Measurements from ENCODE around the gene TRAPPC10. TPM values are rescaled to one million over a fixed set of nuclear protein-coding genes. Genes with fewer than 3 reads are reported as not detected.

Gene TRAPPC10, protein sequence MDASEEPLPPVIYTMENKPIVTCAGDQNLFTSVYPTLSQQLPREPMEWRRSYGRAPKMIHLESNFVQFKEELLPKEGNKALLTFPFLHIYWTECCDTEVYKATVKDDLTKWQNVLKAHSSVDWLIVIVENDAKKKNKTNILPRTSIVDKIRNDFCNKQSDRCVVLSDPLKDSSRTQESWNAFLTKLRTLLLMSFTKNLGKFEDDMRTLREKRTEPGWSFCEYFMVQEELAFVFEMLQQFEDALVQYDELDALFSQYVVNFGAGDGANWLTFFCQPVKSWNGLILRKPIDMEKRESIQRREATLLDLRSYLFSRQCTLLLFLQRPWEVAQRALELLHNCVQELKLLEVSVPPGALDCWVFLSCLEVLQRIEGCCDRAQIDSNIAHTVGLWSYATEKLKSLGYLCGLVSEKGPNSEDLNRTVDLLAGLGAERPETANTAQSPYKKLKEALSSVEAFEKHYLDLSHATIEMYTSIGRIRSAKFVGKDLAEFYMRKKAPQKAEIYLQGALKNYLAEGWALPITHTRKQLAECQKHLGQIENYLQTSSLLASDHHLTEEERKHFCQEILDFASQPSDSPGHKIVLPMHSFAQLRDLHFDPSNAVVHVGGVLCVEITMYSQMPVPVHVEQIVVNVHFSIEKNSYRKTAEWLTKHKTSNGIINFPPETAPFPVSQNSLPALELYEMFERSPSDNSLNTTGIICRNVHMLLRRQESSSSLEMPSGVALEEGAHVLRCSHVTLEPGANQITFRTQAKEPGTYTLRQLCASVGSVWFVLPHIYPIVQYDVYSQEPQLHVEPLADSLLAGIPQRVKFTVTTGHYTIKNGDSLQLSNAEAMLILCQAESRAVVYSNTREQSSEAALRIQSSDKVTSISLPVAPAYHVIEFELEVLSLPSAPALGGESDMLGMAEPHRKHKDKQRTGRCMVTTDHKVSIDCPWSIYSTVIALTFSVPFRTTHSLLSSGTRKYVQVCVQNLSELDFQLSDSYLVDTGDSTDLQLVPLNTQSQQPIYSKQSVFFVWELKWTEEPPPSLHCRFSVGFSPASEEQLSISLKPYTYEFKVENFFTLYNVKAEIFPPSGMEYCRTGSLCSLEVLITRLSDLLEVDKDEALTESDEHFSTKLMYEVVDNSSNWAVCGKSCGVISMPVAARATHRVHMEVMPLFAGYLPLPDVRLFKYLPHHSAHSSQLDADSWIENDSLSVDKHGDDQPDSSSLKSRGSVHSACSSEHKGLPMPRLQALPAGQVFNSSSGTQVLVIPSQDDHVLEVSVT
- total RNA-seq: 100 to 1,000 TPM in 2 of 5 donors, 10 to 100 TPM in 3; 82.5 to 144 (median 92.2) TPM
- total RNA-seq (2013): 75.7 TPM
- 78.2 to 179 (median 137) reads per million in 29 experiments for total RNA-seq

DNA sequence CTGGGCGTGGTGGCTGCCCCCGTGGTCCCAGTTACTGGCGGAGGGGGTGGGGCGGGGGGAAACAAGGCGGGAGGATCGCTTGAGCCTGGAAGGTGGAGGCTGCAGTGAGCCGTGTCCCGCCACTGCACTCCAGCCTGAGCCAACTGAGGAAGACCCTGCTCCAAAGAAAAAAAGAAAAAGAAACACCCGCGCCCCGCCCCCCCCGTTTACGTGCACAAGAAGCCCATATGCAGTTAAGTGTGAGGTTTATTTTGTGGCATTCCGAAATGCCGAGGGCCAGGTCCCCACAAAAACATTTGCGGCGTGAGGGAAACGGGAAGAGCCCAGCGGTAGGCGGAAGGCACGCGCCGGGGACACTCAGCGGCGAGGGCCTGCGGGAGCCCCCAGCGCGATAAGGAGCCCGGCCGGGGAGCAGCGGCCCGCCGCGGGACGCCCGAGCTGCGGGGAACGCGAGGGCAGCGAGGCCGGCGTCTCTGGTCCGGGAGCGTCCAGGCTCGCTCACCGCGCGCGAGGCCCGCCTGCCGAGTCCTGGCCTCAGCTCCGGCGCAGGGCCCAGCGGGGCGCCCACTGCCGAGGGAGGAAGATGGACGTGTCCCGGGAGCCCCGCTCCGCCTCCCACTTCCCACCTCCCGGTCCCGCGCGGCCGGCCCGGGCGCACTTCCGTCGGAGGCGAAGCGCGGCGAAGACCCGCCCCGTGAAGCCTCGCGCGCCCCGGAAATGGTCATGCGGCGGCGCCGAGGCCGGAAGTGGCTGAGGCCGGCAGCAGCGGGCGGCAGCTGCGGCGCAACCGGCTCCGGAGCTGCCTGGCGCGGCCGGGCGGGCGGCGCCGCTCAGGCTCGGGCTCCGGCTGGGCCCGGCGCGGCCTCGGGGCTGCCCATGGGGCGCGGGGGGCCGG, at the start of gene TRAPPC10:
Gene TRAPPC10 (plus strand): TSS at position 731 of the 895 bp plus-strand sequence. CDS start 185 bp downstream, outside the sequence.
- H3K27me3 ChIP-seq (replicated peaks in 1 of 2; ENCODE audit: control insufficient read depth in 2 of 2, extremely low read depth in 1 of 2, insufficient read depth in 2 of 2, low read length in 1 of 2): no peaks in the 10 kb centered on the region
- Mint-ChIP-seq H3K27ac (peak within 1 kb of the TSS; percentile 94 to 96), H3K4me1 (peaks cover 44 to 52% (median 46%) of the 10 kb centered on the region in 3 donors), H3K36me3 (no peaks in the 10 kb centered on the region), H3K4me3 (peak within 1 kb of the TSS; percentile 92 to 96 (median 92)), H3K27me3 (no peaks in the 10 kb centered on the region), H3K9me3 (no peaks in the 10 kb centered on the region)
- peak within 1 kb of the TSS; percentile 81 for H3K27ac ChIP-seq (ENCODE audit: low read length)
- H3K9me3 ChIP-seq: no peaks in the 10 kb centered on the region
- CTCF ChIA-PET: no interaction called here
- DNase-seq: peak; percentile 29 to 88 (median 64)
- no peaks in the 10 kb centered on the region for H3K36me3 ChIP-seq (ENCODE audit: control insufficient read depth in 2 of 2, extremely low read depth in 1 of 2, insufficient read depth in 1 of 2, low read length in 1 of 2)
- H3K4me1 ChIP-seq (ENCODE audit: control insufficient read depth in 1 of 2, extremely low read depth in 1 of 2, insufficient read depth in 2 of 2, low read length in 2 of 2): peaks cover 9 to 34% of the 10 kb centered on the region in 2 experiments
- under 1% methylated on average over 94 of the region's 107 CpGs for WGBS (ENCODE audit: insufficient coverage)
- ATAC-seq (replicated peaks in 1 of 4): peak; percentile 72 to 79 (median 77)
- POLR2A ChIA-PET: interaction anchor here in 1 of 2 donors (0.6 kb wide), 1 partner anchor 45 kb away, joined by 12 read pairs; no protein-coding TSS in a partner anchor
- H3K4me3 ChIP-seq (ENCODE audit: control insufficient read depth in 1 of 2, extremely low read depth in 1 of 2, low read length in 1 of 2): peak within 1 kb of the TSS; percentile 74 to 91

DNA sequence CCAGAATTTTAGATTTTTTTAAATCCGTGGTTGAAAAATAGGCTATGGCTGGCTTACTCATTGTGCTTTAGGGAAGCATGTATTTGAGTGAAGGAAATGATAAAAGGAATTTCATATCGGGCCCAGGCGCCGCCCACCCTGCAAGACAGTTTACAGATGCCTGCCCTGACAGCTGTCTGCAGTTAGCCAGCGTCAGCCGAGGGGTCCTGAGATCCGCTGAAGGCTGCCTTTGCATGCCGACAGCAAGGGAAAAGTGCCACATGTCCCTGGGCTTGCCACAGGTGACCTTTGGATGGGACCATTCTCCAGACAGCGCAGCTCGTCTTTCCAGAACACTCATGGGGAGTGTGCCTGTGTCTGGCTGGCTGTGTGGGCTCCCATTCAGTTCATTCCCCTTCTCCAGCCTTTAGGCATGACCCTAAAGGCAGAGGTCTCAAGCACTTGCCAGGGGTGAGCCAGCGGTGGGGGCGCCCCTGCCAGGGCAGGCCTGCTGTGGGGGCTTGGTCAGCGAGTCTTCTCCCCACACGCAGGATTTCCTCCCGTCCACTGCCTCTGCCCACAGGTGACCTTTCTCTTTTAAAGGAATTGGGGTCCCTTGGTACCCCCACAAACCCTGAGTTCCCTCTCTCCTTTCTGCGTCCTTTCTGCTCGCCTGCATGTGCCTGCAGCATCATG, 46.1 kb upstream of the TRAPPC10 start:
- Mint-ChIP-seq H3K36me3 (peaks cover 25% of the 10 kb centered on the region), H3K27me3 (no peaks in the 10 kb centered on the region), H3K9me3 (no peaks in the 10 kb centered on the region), H3K4me3 (no peak overlapping the region), H3K27ac (no peak overlapping the region), H3K4me1 (peaks cover 3 to 6% (median 3%) of the 10 kb centered on the region in 3 donors)
- Histone ChIP-seq H3K36me3 (ENCODE audit: control insufficient read depth in 2 of 2, extremely low read depth in 1 of 2, insufficient read depth in 1 of 2, low read length in 1 of 2) (peaks cover 18 to 42% of the 10 kb centered on the region in 2 donors), H3K4me3 (ENCODE audit: control insufficient read depth in 1 of 2, extremely low read depth in 1 of 2, low read length in 1 of 2) (no peak overlapping the region), H3K27me3 (replicated peaks in 1 of 2; ENCODE audit: control insufficient read depth in 2 of 2, extremely low read depth in 1 of 2, insufficient read depth in 2 of 2, low read length in 1 of 2) (no peaks in the 10 kb centered on the region), H3K9me3 (no peaks in the 10 kb centered on the region), H3K27ac (ENCODE audit: low read length) (no peak overlapping the region), H3K4me1 (ENCODE audit: control insufficient read depth in 1 of 2, extremely low read depth in 1 of 2, insufficient read depth in 2 of 2, low read length in 2 of 2) (no peaks in the 10 kb centered on the region)
- ChIA-PET POLR2A (no interaction called here), CTCF (no interaction called here)
- WGBS (ENCODE audit: insufficient coverage): 94% methylated on average over 14 of the region's 17 CpGs
- DNase-seq (no peak), ATAC-seq (replicated peaks in 1 of 4) (no peak)

DNA sequence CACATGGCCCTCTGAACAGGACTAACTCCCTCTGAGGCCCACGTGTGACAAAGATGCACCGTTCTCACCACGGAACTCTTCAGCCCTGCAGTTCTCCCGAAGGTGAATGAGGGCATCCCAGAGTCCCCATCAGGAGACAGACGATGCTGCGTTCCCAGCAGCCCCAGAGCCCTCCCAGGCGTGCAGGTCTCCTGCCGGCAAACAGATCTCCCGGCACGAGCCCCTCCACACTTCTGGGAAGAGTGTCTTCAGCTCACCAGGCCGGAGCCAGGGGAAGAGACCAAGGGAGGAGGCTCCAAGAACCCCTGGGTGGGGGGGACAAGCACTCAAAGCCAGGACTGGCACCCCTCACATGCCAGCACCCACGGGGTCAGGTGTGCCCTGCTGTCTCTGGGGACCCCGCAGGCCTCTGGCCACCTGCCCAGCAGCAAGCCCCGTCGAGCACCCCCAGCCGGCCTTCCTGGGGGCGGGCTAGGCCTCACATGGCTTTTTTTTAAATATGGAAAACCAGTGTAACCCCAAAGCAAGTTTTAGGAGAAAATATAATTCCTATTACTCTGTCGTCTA, 45.1 kb upstream of the TRAPPC10 start:
- WGBS (ENCODE audit: insufficient coverage): 98% methylated on average over 8 of the region's 18 CpGs
- Histone ChIP-seq H3K27me3 (replicated peaks in 1 of 2; ENCODE audit: control insufficient read depth in 2 of 2, extremely low read depth in 1 of 2, insufficient read depth in 2 of 2, low read length in 1 of 2) (no peaks in the 10 kb centered on the region), H3K4me3 (ENCODE audit: control insufficient read depth in 1 of 2, extremely low read depth in 1 of 2, low read length in 1 of 2) (no peak overlapping the region), H3K27ac (ENCODE audit: low read length) (no peak overlapping the region), H3K9me3 (no peaks in the 10 kb centered on the region), H3K4me1 (ENCODE audit: control insufficient read depth in 1 of 2, extremely low read depth in 1 of 2, insufficient read depth in 2 of 2, low read length in 2 of 2) (no peaks in the 10 kb centered on the region), H3K36me3 (ENCODE audit: control insufficient read depth in 2 of 2, extremely low read depth in 1 of 2, insufficient read depth in 1 of 2, low read length in 1 of 2) (peaks cover 25 to 42% of the 10 kb centered on the region in 2 donors)
- ATAC-seq (replicated peaks in 1 of 4) (no peak), DNase-seq (no peak)
- H3K9me3 Mint-ChIP-seq: no peaks in the 10 kb centered on the region
- H3K36me3 Mint-ChIP-seq: peaks cover 23% of the 10 kb centered on the region
- H3K27me3 Mint-ChIP-seq: no peaks in the 10 kb centered on the region
- POLR2A ChIA-PET: no interaction called here
- CTCF ChIA-PET: no interaction called here
- no peak overlapping the region for H3K27ac Mint-ChIP-seq
- no peaks in the 10 kb centered on the region for H3K4me1 Mint-ChIP-seq
- H3K4me3 Mint-ChIP-seq: no peak overlapping the region

DNA sequence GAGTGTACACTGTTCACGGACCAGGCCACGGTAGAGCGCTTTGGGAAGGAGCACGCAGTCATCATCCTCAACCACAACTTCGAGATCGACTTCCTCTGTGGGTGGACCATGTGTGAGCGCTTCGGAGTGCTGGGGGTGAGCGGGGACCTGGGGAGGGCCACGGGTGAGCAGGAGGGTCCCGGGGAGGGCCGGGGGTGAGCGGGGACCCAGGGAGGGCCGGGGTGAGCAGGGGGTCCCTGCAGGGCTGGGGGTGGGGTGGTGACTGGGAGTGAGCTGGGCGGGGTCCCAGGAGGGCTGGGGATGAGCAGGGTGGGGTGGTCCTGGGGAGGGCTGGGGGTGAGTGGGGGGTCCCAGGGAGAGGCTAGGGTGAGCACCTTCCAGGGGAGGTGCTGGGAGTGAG, 44.1 kb upstream of the TRAPPC10 start:
- Mint-ChIP-seq H3K36me3 (peaks cover 25% of the 10 kb centered on the region), H3K27me3 (no peaks in the 10 kb centered on the region), H3K27ac (no peak overlapping the region), H3K4me3 (no peak overlapping the region), H3K9me3 (no peaks in the 10 kb centered on the region), H3K4me1 (no peaks in the 10 kb centered on the region)
- WGBS (ENCODE audit: insufficient coverage): 100% methylated on average over 10 of the region's 15 CpGs
- no peaks in the 10 kb centered on the region for H3K4me1 ChIP-seq (ENCODE audit: control insufficient read depth in 1 of 2, extremely low read depth in 1 of 2, insufficient read depth in 2 of 2, low read length in 2 of 2)
- DNase-seq: no peak
- CTCF ChIA-PET: no interaction called here
- H3K9me3 ChIP-seq: no peaks in the 10 kb centered on the region
- H3K27ac ChIP-seq (ENCODE audit: low read length): no peak overlapping the region
- POLR2A ChIA-PET: no interaction called here
- H3K27me3 ChIP-seq (replicated peaks in 1 of 2; ENCODE audit: control insufficient read depth in 2 of 2, extremely low read depth in 1 of 2, insufficient read depth in 2 of 2, low read length in 1 of 2): no peaks in the 10 kb centered on the region
- no peak overlapping the region for H3K4me3 ChIP-seq (ENCODE audit: control insufficient read depth in 1 of 2, extremely low read depth in 1 of 2, low read length in 1 of 2)
- ATAC-seq (replicated peaks in 1 of 4): no peak
- peaks cover 25 to 47% of the 10 kb centered on the region in 2 donors for H3K36me3 ChIP-seq (ENCODE audit: control insufficient read depth in 2 of 2, extremely low read depth in 1 of 2, insufficient read depth in 1 of 2, low read length in 1 of 2)

DNA sequence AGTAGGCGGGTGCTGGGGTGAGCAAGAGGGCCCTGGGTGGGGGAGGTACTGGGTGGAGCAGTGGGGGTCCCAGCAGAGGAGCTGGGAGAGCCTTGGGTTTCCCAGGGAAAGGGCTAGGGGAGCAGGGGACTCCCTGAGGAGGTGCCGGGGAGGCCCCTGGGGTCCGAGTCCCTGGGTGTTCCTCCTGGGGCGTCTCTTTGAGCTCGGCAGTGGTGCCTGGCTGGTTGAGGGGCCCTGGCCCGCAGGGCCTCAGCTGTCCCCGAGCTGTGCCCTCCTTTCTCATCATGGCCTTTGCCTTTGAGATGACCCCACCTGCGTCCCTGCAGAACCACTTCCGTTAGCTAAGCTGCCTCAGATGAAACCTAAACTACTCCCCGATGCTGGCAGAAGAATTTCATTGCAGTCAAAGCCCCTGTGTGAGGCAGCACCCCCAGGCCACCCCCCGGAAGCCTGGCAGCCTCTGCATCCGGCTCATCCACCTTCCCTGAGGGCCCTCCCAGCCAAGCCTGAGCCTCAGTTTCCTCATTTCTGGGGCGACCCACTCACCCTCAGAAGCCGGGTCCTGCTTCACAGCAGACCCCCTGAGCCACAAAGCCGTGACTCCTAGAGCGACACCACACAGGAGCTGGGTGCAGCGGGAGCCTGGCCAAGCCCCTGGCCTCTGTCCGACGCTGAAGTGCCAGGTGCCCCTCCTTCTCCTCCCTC, 43.5 kb upstream of the TRAPPC10 start:
- POLR2A ChIA-PET: no interaction called here

More for the DNA sequence above, 43.5 kb upstream of the TRAPPC10 start:
- H3K4me3 ChIP-seq (ENCODE audit: control insufficient read depth in 1 of 2, extremely low read depth in 1 of 2, low read length in 1 of 2): no peak overlapping the region
- no peaks in the 10 kb centered on the region for H3K9me3 ChIP-seq
- WGBS (ENCODE audit: insufficient coverage): 96% methylated on average over 14 of the region's 19 CpGs
- no peak overlapping the region for H3K4me3 Mint-ChIP-seq
- no peak for ATAC-seq (replicated peaks in 1 of 4)
- H3K27me3 Mint-ChIP-seq: no peaks in the 10 kb centered on the region
- no peaks in the 10 kb centered on the region for H3K4me1 ChIP-seq (ENCODE audit: control insufficient read depth in 1 of 2, extremely low read depth in 1 of 2, insufficient read depth in 2 of 2, low read length in 2 of 2)
- H3K36me3 Mint-ChIP-seq: peaks cover 23% of the 10 kb centered on the region
- no peaks in the 10 kb centered on the region for H3K27me3 ChIP-seq (replicated peaks in 1 of 2; ENCODE audit: control insufficient read depth in 2 of 2, extremely low read depth in 1 of 2, insufficient read depth in 2 of 2, low read length in 1 of 2)
- H3K9me3 Mint-ChIP-seq: no peaks in the 10 kb centered on the region
- H3K27ac ChIP-seq (ENCODE audit: low read length): no peak overlapping the region
- H3K36me3 ChIP-seq (ENCODE audit: control insufficient read depth in 2 of 2, extremely low read depth in 1 of 2, insufficient read depth in 1 of 2, low read length in 1 of 2): peaks cover 25 to 48% of the 10 kb centered on the region in 2 donors
- CTCF ChIA-PET: interaction anchor here in 1 of 2 donors (0.6 kb wide), 1 partner anchor 496 kb away, joined by 3 read pairs; no protein-coding TSS in a partner anchor
- no peaks in the 10 kb centered on the region for H3K4me1 Mint-ChIP-seq
- no peak for DNase-seq
- no peak overlapping the region for H3K27ac Mint-ChIP-seq

Data from T-cell (primary cell).